NCI-H82 (cell line): ENCODE measurements around the gene TEX54.
"Not testable (repeated sequence)": the region's sequence is repeated elsewhere in the genome, so short reads cannot be mapped to it uniquely, and the experiment has no call there.

Experiments
- DNase-seq: peaks from one replicate; lab custom pipeline; 2025; lab: John Stamatoyannopoulos, UW

The TEX54 gene

DNA sequence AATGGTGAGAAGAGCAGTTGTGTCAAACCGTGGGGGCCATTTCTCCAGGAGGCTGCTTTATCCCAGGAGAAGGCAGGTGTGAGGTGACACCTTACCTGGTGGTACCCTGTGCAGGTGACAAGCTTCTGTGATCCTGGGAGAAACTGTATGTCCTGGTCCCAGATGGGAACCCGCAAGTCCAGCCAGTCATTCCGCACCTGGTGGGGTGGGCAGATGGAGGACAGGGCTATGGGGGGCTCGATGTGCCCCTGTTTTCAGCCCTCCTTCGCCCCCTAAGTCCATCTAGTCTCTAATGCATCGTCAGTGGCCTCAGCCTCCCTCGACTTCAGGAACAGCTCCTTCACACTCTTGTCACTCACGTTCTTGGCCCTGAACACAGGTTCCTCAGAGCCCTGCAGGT, 2.7 kb upstream of the TEX54 start:
- DNase-seq = no peak

- peak; percentile 98 for DNase-seq
These were observed 913 bp downstream of the TEX54 start, which contains the start of gene STX5 for GRCh38 chr11:62831520-62832335. TSS of gene STX5 (minus strand) at chr11:62832051. CDS start at chr11:62831243, 808 bp downstream.

DNA sequence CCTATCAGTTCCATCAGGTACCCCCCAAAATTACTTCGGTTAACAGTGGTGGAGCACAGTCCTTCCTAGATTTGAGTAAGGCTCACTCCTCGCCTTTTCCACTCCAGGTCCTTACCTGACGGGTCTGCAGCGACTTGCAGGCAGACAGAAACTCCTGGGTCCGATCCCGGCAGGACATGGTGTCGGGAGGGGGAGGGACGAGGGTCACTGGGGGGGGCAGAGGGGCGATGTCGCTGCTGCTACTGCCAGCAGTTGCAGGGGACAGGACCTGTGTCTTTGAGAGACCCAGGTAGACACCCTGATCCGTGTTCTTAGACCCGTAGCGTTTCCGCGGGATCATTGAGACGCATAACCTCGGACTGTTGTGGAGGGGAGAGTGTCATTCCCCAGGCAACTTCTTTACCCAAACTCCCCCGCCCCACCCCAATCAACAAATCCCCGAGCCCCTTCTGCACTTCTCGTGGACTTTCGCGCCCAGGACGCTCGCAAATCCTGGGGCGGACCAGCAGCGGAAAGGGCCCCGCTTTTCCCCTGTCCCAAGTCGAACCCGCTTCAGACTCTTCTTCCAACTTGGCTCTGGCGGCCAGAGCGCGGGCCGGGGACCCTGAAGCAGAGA, 1.6 kb downstream of the TEX54 start:
- DNase-seq = peak; percentile 79

- DNase-seq = not testable (repeated sequence)
These were observed 4.5 kb downstream of the TEX54 start for GRCh38 chr11:62828130-62828529.

DNA sequence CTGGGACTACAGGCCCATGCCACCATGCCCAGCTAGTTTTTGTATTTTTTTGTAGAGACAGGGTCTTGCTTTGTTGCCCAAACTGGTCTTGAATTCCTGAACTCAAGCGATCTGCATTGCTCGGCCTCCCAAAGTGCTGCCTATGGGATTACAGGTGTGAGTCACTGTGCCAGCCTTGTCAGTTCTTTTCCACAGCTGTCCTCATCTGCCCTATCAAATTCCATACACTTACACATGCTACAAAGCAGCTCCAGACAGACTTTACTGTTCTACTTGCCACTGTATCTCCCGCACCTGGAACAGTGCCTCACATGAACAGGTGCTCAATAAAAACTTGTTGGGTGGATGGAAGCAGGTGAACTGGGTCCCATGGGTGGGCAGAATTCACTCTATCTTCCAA, 9.0 kb downstream of the TEX54 start:
- DNase-seq = no peak

GRCh38 chr11:62817129-62817528, 15.5 kb downstream of the TEX54 start:
- DNase-seq = no peak

- no peak for DNase-seq
These were observed 16.1 kb downstream of the TEX54 start for GRCh38 chr11:62816557-62816956.

DNA sequence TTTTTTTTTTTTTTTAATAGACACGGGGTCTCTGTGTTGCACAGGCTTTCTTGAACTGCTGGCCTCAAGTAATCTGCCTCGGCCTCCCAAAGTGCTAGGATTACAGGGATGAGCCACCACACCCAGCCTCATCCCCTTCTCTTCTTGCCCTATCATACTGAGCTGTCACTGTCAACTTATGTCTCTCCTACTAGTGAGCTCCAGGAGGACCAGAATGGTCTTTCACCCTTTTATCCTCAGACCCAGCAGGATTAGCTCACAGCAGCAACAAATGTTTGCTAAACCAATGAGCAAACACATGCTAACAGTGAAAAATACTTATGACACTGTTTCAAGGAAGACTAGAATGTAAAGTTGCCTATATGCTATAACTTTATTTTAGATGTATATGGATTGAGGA, 21.0 kb downstream of the TEX54 start:
- peak; percentile 40 for DNase-seq

- DNase-seq = no peak
These were observed 21.9 kb downstream of the TEX54 start for GRCh38 chr11:62810748-62811147.

DNA sequence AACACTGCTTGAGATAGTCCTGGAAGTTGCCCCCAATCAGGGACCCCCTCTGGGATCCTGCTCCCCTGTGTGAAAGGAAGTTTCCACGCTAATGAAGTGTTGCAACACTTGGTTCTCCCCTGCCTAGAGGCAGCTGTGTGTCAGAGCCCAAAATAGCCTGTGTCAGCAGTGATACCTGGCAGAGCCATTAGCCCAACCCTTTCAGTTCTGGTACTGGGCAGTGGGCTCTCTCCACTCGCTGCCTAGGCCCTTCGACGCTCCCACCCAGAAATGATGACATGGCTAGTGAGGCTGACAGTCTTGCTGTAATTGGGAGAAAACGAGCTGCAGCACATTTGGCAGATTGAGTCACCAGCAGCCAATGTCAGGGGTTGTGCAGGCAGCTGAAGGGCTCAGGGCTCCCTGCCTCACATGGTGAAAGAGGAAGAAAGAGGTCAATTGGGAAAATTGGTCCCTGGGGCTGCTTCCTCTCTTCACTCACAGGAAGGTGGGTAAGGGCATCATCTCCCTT, 26.0 kb downstream of the TEX54 start:
- DNase-seq = no peak

GRCh38 chr11:62805961-62806441, 26.6 kb downstream of the TEX54 start:
- DNase-seq = peak; percentile 68

GRCh38 chr11:62805076-62805892, 27.4 kb downstream of the TEX54 start, which contains the start of gene NXF1:
TSS of gene NXF1 (minus strand) at chr11:62805440. CDS start at chr11:62805356, 84 bp downstream.
- DNase-seq = peak; percentile 94

GRCh38 chr11:62804310-62805075, 28.1 kb downstream of the TEX54 start:
- peak; percentile 47 for DNase-seq

DNA sequence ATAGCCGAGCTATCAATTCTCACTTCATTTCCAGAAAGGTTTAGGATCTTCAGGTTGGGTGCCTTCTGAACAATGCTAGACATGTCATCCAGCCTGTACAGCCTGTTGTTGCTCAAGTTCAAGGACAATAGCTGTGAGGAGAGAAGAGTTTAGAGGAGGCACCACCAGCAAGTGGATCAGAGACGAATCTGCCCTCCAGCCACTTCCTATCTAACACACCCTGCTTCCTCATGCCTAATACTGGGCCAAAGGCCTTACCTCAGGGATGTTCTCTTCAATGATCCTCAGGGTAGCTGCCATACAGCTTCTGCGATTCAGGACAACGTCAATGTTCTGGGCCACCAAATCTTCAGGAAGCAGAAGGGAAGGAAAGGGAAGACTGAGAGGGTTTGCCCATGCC, 31.6 kb downstream of the TEX54 start:
- no peak for DNase-seq

GRCh38 chr11:62799486-62799885, 33.2 kb downstream of the TEX54 start:
- DNase-seq = no peak

GRCh38 chr11:62796281-62796680, 36.4 kb downstream of the TEX54 start:
- DNase-seq = no peak

- no peak for DNase-seq
These were observed 38.4 kb downstream of the TEX54 start for GRCh38 chr11:62794201-62794775.

GRCh38 chr11:62792202-62792575, 40.5 kb downstream of the TEX54 start:
- DNase-seq = peak; percentile 73

DNA sequence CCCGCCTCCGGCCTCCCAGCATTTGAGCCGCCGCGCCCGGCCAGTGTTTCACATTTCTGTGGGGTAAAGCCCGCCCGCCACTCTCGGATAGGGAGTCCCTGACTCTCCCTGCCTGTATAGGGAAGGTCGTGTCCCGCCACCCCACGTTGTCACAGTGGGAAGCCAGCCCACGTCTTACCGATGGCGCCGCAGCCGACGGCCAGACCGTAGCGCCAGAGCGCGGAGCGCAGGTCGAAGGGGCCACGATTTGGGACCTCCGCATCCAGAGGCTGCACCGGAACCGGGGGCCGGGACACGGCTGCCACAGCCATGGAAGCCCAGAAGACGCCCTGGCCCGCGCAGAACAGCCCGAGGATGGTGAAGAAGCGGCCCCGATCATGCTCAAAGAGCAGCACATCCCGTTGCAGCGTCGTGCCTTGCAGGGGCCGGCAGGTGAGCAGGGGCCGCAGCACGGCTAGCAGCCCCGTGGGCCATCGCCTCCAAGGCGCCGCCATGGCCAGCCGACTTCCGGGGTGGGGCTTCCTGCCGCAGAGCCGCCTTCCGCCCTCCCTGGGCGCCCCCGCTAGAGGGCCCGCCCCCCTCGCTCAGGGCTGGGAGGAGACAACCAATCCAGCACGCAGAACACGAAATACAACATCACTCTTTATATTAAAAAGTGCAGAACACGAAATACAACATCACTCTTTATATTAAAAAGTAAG, 41.0 kb downstream of the TEX54 start, which contains the start of gene TMEM223:
Gene TMEM223, minus strand, starts transcription at position 506 of the 701 bp plus-strand sequence. Its CDS starts 12 bp downstream, at position 494.
- DNase-seq = peak; percentile 84

GRCh38 chr11:62789576-62789975, 43.1 kb downstream of the TEX54 start:
- no peak for DNase-seq
